DMS79 treated with DMSO at 0.1 percent for 48 hours (cell line): ENCODE results near the gene S100A11.

ENCODE experiments used
- DNase-seq: peaks from one replicate; lab custom pipeline; 2025; lab: John Stamatoyannopoulos, UW

The S100A11 gene

DNA sequence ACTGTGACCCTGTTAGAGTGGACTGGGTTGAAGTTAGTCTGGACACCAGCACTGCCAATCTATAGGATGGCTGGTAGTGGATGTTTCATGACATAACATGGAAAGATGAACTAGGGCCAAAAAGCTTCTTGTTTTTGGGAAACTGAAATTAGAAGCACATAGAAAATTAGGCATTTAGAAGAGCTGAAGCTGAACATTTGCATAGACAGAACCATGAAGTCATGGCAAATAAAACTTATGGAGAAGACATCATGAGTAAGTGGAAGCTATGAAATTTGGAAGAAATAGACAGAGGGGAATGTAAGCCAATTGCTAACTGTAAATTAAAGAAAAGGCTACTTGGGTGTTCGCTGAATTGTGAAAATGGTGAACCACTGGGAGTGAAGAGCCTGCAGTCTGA lies 2.7 kb upstream of the S100A11 start:
- peak; percentile 77 for DNase-seq

DNA sequence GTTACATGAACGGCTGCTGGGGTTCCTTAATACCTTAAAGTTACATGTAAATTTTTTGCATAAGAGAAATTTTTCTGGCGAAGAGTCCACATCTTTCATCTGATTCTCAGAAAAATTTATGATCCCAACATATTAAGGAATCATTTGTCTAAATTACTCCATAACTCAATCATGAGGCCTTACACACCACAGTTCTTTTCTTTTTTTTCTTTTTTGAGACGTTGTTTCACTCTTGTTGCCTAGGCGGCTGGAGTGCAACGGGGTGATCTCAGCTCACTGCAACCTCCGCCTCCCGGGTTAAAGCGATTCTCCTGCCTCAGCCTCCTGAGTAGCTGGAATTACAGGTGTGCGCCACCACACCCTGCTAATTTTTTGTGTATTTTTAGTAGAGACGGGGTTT lies 2.1 kb upstream of the S100A11 start:
- no peak for DNase-seq

GRCh38 chr1:152035539-152036266 lies 1.1 kb downstream of the S100A11 start:
- DNase-seq, result peak; percentile 81

DNA sequence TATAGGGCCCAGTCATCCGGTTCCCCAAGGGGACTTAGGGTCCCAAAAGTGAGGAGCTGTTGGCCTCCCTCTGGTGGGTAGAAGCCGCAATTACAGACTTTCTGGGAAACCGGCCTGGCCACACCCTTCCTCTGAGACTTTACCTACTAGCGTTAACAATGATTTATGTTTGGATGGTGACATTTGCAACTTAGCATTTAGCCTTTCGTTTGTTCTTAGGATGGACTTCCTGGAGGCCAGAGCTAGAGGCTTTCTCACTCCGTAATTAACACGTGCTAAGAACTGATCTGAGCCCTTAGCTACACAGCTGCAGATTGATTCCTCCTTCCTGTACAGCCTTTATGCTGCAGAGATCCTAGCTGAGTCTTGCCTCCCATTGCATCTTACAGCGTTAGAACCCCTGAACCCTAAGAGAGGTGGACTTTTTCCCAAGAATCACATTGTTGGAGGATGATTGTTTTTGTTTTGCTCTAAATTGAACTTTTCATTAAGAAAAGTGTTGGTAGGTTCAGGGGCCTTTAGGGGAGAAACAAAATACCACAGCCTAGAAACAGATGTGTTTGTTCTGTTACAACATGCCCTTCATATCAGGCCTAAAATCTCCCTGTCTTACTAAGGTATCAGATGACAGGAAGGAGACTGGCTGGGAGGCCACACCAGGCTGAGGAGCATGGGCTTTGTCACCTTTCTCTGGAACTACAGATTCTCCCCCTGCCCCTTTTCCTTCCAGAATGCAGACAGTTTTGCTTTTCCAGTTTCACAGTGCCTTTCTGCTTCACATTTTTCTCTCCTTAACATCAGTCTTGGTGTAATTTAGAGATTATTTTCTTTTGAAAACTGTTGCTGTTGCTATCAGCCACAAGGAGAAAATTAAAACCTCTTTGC lies 1.9 kb downstream of the S100A11 start:
- peak; percentile 87 for DNase-seq

- no peak for DNase-seq
These were observed 2.5 kb downstream of the S100A11 start for GRCh38 chr1:152034324-152034653.

DNA sequence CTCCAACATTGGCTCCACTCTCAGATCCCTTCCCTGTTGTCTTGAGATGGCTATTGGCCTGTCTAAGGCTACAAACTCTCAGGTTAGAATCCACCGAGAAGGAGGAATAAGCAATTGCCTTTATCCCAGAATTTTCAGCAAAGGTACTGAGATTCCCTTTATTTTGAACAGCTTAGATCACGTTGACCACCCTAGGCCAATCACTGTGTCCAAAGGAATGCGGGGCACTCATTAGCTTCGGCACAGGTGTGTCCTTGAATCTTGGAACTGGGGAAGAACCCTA lies 6.9 kb downstream of the S100A11 start:
- no peak for DNase-seq

DNA sequence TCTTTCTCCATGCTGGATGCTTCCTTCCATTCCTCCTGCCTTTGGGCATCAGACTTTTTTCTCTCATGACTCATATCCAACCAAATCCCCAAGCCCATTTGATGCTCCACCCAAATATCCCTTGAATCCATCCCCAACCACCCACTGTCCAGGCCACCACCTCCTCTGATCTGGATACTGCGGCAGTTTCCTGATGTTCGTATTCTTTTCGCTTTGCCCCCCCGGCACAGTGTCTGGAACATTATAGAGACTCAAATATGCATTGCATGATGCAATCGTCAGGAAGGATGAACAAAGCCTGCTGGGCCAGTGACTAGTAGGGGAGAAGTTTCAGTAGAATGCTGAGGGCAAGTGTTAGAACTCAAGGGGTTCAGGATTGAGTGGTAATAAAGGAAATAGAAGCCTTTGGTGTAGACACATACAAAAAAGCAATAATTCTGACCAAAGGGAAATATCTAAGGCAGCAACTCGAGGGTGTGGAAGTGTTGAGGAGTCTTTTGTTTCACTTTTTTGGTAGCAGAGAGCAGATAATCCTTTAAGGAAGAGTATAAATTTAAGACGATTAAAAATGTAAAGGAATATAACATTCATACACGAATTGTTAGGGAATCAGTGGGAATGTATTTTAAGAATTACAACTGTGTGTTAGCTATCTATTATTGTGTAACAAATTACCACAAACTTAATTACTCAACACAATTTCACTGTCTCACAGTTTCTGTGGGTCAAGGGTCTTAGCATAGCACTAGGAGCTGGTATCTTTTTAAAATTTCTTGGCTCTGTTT lies 7.5 kb downstream of the S100A11 start:
- no peak for DNase-seq

GRCh38 chr1:152026895-152027294 lies 9.9 kb downstream of the S100A11 start:
- DNase-seq, result no peak

DNA sequence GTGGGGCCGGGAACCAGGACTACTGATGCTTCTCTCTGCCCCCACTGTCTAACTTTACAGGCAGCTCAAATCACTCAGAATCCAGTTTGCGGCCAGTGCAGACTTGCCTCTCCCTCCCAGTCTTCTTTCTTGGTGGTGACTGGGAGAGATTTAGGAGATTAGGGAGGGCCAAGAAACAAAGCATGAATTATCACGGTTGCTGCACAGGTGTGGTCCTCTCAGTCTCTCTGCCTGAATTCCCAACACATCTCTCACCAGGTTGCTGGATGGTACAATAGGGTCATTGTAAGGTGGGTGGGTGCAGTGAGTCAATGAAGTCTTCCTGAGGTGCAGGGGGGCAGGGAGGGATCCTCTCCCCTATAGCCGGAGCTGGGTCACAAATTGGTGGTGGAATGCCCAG lies 12.6 kb downstream of the S100A11 start:
- no peak for DNase-seq

DNA sequence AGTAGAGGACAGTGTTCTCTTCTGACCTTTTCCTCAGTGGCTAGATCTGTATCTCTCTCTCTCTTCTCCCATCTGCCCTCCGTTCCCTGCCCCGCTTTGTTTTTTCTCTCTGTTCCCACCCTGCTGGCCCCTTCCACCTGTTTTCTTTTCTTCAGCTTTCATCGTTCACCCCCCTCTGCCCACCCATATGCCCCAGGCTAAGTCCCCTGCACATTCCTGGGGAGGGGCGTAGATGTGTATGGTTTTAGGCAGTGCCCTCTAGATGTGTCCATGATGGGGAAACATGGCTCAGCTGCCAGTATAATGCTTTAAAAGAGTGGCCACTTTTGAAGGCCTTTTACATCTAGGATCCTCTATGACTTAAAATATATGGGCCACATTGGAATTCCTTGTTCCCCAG lies 13.6 kb downstream of the S100A11 start:
- no peak for DNase-seq

GRCh38 chr1:152022474-152022873 lies 14.3 kb downstream of the S100A11 start:
- no peak for DNase-seq

- DNase-seq, result no peak
These were observed 15.2 kb downstream of the S100A11 start for GRCh38 chr1:152021569-152021968.

- DNase-seq, result no peak
These were observed 16.0 kb downstream of the S100A11 start for GRCh38 chr1:152020849-152021248.

GRCh38 chr1:152018537-152018936 lies 18.3 kb downstream of the S100A11 start:
- no peak for DNase-seq

GRCh38 chr1:152015766-152016165 lies 21.0 kb downstream of the S100A11 start:
- DNase-seq, result no peak

DNA sequence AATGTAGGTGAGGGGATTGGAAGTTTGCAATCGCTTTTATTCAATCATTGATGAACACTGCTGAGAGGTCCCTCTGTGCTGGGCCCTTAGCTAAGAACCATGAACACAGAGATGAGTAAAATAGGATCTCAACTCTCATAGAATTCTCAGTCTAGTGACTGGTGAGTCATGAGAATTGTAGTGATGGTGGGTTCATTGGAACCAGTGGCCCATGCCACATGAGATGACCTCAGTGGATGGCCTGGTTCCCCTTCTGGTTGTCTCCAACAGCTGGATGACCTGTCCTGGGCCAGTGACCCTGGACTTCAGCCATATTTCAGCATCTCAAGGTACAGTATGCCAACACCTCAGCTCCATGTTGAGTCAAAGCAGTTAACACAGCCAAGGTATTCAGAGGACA lies 21.9 kb downstream of the S100A11 start:
- DNase-seq, result no peak

DNA sequence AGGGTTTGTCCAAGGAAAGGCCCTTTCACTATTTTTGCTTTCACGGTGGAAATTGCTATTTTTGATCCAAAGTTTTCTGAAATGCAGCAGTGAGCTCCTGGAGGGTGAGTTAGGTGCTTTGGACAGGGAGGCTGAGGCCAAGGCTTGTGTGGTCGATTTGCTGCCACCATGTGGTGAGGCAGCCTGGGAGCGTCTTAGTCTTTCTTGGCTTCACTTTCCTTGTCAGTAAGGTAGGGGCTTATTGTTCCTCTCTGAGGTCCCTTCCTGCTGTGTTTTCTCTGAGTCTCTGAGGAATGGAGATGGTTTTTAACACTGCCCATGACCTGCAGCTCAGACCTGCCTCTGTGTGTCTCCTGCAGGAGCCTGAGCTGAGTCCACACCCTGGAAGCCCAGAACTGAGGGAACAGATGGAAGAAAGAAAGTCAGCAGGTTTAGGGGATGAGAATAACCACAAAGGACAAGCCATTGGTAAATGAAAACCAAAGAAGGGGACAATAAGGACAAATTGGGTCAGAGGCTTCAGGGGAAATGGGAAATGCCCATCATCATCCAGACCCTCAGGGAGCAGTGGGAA lies 23.1 kb downstream of the S100A11 start:
- no peak for DNase-seq

DNA sequence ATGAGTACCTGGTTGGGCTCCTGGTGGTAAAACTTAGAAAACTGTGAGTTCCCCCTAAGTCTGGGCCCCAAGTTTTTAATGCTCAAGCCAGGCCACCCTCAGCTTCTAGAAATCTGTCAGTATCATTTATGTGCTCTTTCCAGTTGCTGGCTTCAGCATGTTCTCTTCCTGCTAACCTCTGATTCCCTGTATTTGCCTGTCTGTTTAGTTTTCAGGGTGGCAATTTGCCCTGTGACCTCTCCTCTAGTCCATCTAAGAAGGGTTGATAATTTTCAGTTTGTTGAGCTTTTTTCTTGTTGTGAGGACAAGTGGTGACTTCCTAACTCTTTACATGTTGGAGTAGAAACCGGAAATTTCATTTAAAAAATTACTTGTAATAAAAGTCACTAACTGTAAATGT lies 27.1 kb downstream of the S100A11 start:
- DNase-seq, result no peak

- no peak for DNase-seq
These were observed 29.8 kb downstream of the S100A11 start for GRCh38 chr1:152007047-152007446.

DNA sequence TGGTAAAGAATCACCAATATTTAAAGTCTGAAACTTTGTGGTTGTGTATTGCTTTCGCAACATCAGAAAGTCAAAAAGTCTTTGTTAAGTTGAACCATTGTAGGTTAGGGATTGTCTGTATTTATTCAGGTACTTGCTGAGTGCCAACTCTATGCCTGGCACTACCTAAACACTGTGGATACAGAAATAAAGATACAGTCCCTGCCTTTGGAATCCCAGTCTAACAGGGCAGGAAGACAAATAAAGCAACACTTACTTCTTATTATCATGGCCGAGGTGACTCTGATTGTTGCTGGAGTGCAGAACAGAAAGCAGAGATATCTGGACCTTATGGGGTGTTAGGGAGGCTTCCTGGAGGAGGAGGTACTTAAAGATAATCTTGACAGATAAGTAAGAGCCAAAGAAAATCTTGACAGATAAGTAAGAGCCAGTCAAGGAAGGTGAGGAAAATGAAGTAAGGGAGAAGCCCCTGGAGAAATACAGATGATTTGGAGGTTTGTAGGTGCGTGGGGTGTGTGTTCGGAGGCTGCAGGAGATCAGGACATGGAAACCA lies 31.4 kb downstream of the S100A11 start:
- DNase-seq, result no peak

DNA sequence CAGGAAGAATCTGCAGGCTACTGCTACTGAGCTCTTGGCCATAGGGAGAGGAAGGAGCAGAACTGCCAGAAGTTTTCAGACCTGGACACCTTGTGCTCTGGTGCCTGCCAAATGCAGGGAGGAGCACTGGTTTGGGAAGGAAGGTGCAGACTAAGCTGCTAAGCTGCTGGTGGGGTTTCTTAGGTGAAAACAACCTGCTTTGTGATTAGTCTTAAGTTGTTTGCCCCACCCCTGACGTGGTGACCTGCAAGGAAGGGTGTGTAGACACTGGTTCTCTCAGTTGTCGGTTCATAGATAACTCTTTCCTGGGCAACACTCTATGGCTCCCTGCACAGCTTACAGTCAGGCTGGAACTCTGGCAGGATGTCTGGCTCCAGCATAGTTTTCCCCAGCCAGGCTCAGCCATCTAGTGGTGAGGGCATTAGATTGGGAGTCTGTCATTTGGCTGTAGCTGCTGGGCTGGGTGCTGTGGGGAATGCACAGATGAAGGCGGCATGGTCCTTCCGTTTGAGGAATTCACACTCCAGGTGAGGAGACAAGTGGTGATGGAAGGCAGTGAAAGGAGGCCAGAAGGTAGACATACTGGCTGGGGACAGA lies 32.9 kb downstream of the S100A11 start:
- DNase-seq, result no peak

DNA sequence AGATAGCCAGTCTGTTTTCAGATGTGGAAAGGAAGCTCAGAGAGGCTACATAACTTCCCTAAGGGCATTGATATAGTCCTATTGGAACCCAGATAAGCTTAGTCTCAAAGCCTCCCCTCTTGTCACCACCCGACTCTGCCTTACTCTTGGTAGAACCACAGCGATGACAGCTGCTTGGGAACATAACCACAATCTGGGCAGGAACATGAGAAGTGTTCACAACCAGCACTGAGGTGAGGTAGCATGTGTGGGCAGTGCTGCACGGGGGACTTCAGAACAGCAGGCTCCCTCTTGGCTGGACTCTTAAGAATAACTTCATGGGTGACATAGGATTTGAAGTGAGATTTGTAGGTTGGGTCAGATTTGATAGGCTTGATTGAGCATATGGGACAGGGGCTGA lies 33.8 kb downstream of the S100A11 start:
- no peak for DNase-seq
